GM12878 (cell line): ENCODE results near the gene SEC61A1. TPM values are rescaled to one million over a fixed set of nuclear protein-coding genes. Genes with fewer than 3 reads are reported as not detected.

Experiments used
- ATAC-seq: fragments of 200-7000 bp; cut with Tn5 transposase; 3 replicates; pipeline ENCODE4 v1.9.1; 2020; ENCODE audit warnings: mild to moderate bottlenecking, moderate library complexity
- BruUV-seq: library from RNA; stranded (reverse); fragments of 400-500 nt; replicated peaks from 2 replicates; lab custom pipeline; 2021; lab: Mats Ljungman, UMichigan
- CTCF ChIA-PET: fragments of 300-600 bp; sonication (Branson Sonifier 250); formaldehyde crosslinking; extraction: SDS; loops from one replicate; lab custom pipeline; 2021; ENCODE audit warnings: inconsistent platforms; lab: Yijun Ruan, JAX
- POLR2A ChIA-PET: fragments of 350-600 bp; formaldehyde crosslinking; extraction: SDS; loops from one replicate; lab custom pipeline; 2021; ENCODE audit warnings: inconsistent platforms; lab: Charles Lee
- RAD21 ChIA-PET: fragments of 300-600 bp; sonication (Branson Sonifier 250); formaldehyde crosslinking; loops from one replicate; lab custom pipeline; 2023; ENCODE audit warnings: antibody characterized with exemption; ENCODE audit not compliant: unreplicated experiment; lab: Charles Lee
- SMC1A ChIA-PET: fragments of 300-600 bp; sonication (Branson Sonifier 250); formaldehyde crosslinking; loops from one replicate; lab custom pipeline; 2023; ENCODE audit not compliant: unreplicated experiment, uncharacterized antibody; lab: Charles Lee
- DNase-seq: peaks from one replicate; pipeline ENCODE4 v3.0.0-alpha.2; 2011; ENCODE audit warnings: low read depth, low spot score
- FAIRE-seq: peaks from 3 replicates; lab custom pipeline; 2011; peaks lifted over from hg19 to GRCh38; lab: Jason Lieb, UNC
- H2AFZ ChIP-seq: 2 replicates; pipeline ENCODE4 v1.6.0; 2011; ENCODE audit warnings: low read depth, low read length, control low read depth; ENCODE audit not compliant: control insufficient read depth
- H3K27ac ChIP-seq: 2 replicates; pipeline ENCODE4 v1.5.1; 2011; ENCODE audit warnings: control low read depth; ENCODE audit not compliant: control insufficient read depth, insufficient read depth
- H3K27me3 ChIP-seq, 2 experiments: replicated peaks in 1 of 2; 2 replicates each; pipeline versions ENCODE4 v1.6.0 to v1.6.1; 2011; ENCODE audit warnings: low read length in 1 of 2; ENCODE audit not compliant: control insufficient read depth in 2 of 2, insufficient read depth in 2 of 2
- H3K36me3 ChIP-seq, 2 experiments: 2 replicates each; pipeline ENCODE4 v1.5.1; 2011; ENCODE audit warnings: low read length in 1 of 2; ENCODE audit not compliant: control insufficient read depth in 2 of 2, insufficient read depth in 2 of 2
- H3K4me1 ChIP-seq: 2 replicates; pipeline ENCODE4 v1.6.1; 2011; ENCODE audit warnings: mild to moderate bottlenecking, low read length, moderate library complexity, mixed read lengths; ENCODE audit not compliant: control insufficient read depth, insufficient read depth
- H3K4me2 ChIP-seq: 2 replicates; pipeline ENCODE4 v1.6.0; 2011; ENCODE audit warnings: control low read depth; ENCODE audit not compliant: control insufficient read depth, insufficient read depth
- H3K4me3 ChIP-seq: fragments of 200-600 bp; sonication (generic); 2 replicates; pipeline ENCODE4 v1.5.1; 2016
- H3K79me2 ChIP-seq: 2 replicates; pipeline ENCODE4 v1.6.0; 2011; ENCODE audit warnings: low read length; ENCODE audit not compliant: control insufficient read depth, insufficient read depth
- H3K9ac ChIP-seq: 2 replicates; pipeline ENCODE4 v1.8.0; 2011; ENCODE audit warnings: low read length, control low read depth, mixed read lengths; ENCODE audit not compliant: control insufficient read depth, insufficient read depth
- H3K9me3 ChIP-seq: replicated peaks from 3 replicates; pipeline ENCODE4 v1.5.1; 2011; ENCODE audit warnings: mild to moderate bottlenecking, low read length; ENCODE audit not compliant: control insufficient read depth, insufficient read depth
- H4K20me1 ChIP-seq: 2 replicates; pipeline ENCODE4 v1.6.0; 2011; ENCODE audit not compliant: control insufficient read depth, insufficient read depth
- EP300 ChIP-seq, 2 experiments: fragments of 150-350 bp in 1 of 2; IDR thresholded peaks; 2 replicates each; pipeline ENCODE4 v1.6.1; 2011 to 2012; ENCODE audit warnings: low read depth in 2 of 2, low read length in 2 of 2, borderline replicate concordance in 1 of 2, improper control_type of control experiment in 1 of 2, inconsistent platforms in 1 of 2; ENCODE audit not compliant: control insufficient read depth in 1 of 2
- IKZF2 ChIP-seq, 2 experiments: fragments of 450-650 bp; IDR thresholded peaks; 2 replicates each; pipeline ENCODE4 v1.6.1; 2017; ENCODE audit warnings: mild to moderate bottlenecking in 2 of 2, moderate library complexity in 2 of 2
- MYB ChIP-seq: fragments of 150-350 bp; IDR thresholded peaks from 2 replicates; pipeline ENCODE4 v1.6.1; 2014; ENCODE audit warnings: mild to moderate bottlenecking, low read depth, low read length, borderline replicate concordance
- NBN ChIP-seq: fragments of 450-650 bp; IDR thresholded peaks from 2 replicates; pipeline ENCODE4 v1.6.1; 2016
- POLR2A ChIP-seq: IDR thresholded peaks from 2 replicates; pipeline ENCODE4 v1.6.1; 2011; ENCODE audit warnings: low read depth, mild to moderate bottlenecking, low read length
- ZNF24 ChIP-seq: fragments of 450-650 bp; IDR thresholded peaks from 2 replicates; pipeline ENCODE4 v1.6.1; 2017; ENCODE audit warnings: antibody characterized with exemption, mild to moderate bottlenecking
- WGBS: methylation state at CpG from one replicate; pipeline ENCODE4 v1.1.6; 2016; ENCODE audit warnings: low lambda C conversion rate; ENCODE audit not compliant: insufficient replicate concordance, insufficient coverage; ENCODE audit errors: missing lambda C conversion rate; 5-methylcytosine and 5-hydroxymethylcytosine counted together
- in situ Hi-C: fragments of 300-500 bp; cut with MboI; formaldehyde crosslinking; loops from 9 replicates; pipeline ENCODE4 v1.14.3; 2018; ENCODE audit warnings: mixed read lengths
- intact Hi-C: fragments of 100-400 bp; cut with micrococcal nuclease; formaldehyde crosslinking; loops from one replicate; pipeline ENCODE4 v1.14.2; 2022; ENCODE audit not compliant: unreplicated experiment
- polyA plus RNA-seq, 11 experiments: library from polyadenylated mRNA; depleted of rRNA in 4 of 11; unstranded in 6 of 11; stranded (reverse) in 5 of 11; fragments of >200 nt; fragmentation: Nextera tagmentation in 4 of 11; fragmentation: Illumina TruSeq in 1 of 11; extraction: Ambion mirVana in 4 of 11; extraction: Trizol in 1 of 11; gene quantifications; 1 replicate in 1 of 11; 2 replicates in 10 of 11; pipeline versions ENCODE4 v1.2.1 to v1.2.3, GENCODE V29; 2011 to 2016; ENCODE audit warnings: inconsistent platforms in 2 of 11, missing spikeins in 2 of 11, low read depth in 1 of 11
- total RNA-seq, 4 experiments: library from RNA; depleted of rRNA in 3 of 4; stranded (reverse); fragments of >200 nt in 3 of 4; fragmentation: Illumina TruSeq in 1 of 4; extraction: Trizol in 1 of 4; gene quantifications; 2 replicates each; pipeline versions ENCODE4 v1.2.1 to v1.2.3, GENCODE V29; 2013 to 2021
- TF ChIP-seq, protein P1 (sequence below): fragments of 450-650 bp; conservative IDR thresholded peaks from 2 replicates; pipeline ENCODE4 v1.6.1; 2017; ENCODE audit warnings: mild to moderate bottlenecking, moderate library complexity
- TF ChIP-seq, protein P2 (sequence below): fragments of 450-650 bp; IDR thresholded peaks from 2 replicates; pipeline ENCODE4 v1.6.1; 2016; ENCODE audit warnings: mild to moderate bottlenecking

SEC61A1 gene
- total and polyA plus RNA-seq, 10 of the 15 experiments (the other 5 are each of a cell fraction or from before 2014, with no cell fraction given) = 5.2 to 265 (median 142) TPM

DNA sequence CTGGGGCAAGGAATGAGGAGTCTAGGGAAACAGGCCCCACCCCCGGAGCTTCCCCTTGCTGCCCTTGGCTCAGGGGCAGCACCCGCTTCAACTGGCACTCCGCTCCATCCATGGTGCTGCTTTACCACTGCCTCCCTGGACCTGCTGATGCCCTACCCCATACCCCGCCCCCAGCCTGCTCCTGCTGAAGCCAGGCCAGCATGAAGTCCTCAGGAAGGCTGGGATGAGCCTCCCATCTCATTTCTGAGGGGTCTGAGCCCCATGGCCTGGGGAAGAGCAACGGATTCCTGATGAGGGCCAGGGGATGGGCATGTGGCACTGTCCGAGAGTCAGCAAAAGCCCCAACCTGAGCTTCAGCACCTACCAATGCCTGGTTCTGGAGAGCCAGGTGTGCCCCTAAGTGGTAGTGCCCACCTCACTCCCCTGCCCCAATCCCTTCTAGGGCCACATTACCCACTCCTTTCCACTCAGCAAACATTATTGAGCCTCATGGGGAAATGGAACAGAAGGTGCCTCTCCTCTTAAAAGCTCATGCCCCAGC, 21.0 kb downstream of the SEC61A1 start:
- Histone ChIP-seq H3K4me1 (peaks cover 4% of the 10 kb centered on the region), H3K79me2 (no peaks in the 10 kb centered on the region), H3K9ac (no peak overlapping the region), H3K9me3 (no peaks in the 10 kb centered on the region), H3K4me2 (no peak overlapping the region), H3K27me3 (no peaks in the 10 kb centered on the region), H4K20me1 (0 out of 2 replicates have a peak, but pooled peaks cover 3% of the 10 kb centered on the region), H3K27ac (no peak overlapping the region), H3K36me3 (peaks cover 32 to 36% of the 10 kb centered on the region in 2 experiments), H3K4me3 (no peak overlapping the region), H2AFZ (no peak overlapping the region)
- intact Hi-C loops = no loop called here
- POLR2A ChIA-PET = no interaction called here
- CTCF ChIA-PET = interaction anchor here (1.0 to 2.6 kb wide), 4 partner anchors 14 to 61 kb away, joined by 3 to 13 read pairs (median 4); no protein-coding TSS in a partner anchor
- ATAC-seq (no peak), DNase-seq (no peak), FAIRE-seq (no peak)
- BruUV-seq = no TSS peak
- RAD21 ChIA-PET = no interaction called here
- SMC1A ChIA-PET = interaction anchor here (0.9 to 1.1 kb wide), 2 partner anchors 8 to 20 kb away, joined by 3 read pairs; no protein-coding TSS in a partner anchor
- TF ChIP-seq ZNF24 (no peak), POLR2A (peak; percentile 55)
- TF ChIP-seq, protein P1, sequence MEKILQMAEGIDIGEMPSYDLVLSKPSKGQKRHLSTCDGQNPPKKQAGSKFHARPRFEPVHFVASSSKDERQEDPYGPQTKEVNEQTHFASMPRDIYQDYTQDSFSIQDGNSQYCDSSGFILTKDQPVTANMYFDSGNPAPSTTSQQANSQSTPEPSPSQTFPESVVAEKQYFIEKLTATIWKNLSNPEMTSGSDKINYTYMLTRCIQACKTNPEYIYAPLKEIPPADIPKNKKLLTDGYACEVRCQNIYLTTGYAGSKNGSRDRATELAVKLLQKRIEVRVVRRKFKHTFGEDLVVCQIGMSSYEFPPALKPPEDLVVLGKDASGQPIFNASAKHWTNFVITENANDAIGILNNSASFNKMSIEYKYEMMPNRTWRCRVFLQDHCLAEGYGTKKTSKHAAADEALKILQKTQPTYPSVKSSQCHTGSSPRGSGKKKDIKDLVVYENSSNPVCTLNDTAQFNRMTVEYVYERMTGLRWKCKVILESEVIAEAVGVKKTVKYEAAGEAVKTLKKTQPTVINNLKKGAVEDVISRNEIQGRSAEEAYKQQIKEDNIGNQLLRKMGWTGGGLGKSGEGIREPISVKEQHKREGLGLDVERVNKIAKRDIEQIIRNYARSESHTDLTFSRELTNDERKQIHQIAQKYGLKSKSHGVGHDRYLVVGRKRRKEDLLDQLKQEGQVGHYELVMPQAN = no peak
- in situ Hi-C loops = no loop called here
- WGBS = 88% methylated on average over 6 of the region's 6 CpGs

DNA sequence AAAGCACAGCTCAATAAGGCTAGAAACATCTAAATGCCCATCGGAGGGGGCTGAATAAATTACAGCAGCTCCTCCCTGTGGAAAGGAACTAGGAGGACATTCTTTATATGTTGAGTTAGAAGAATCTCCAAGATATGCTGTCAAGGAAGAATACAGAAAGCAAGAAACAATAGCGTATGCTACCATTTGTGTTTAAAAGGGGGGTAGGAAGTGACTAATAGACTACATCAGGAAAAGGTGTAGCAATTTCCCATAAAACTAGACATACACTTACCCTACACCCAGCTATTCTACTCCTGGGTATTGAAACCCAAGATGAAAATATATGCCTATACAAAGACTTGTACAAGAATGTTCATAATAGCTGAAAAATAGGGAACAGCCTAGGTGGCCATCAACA, 21.6 kb downstream of the SEC61A1 start:
- FAIRE-seq (no peak), DNase-seq (no peak), ATAC-seq (no peak)
- H2AFZ ChIP-seq = no peak overlapping the region
- POLR2A ChIA-PET = no interaction called here
- peaks cover 4% of the 10 kb centered on the region for H3K4me1 ChIP-seq
- in situ Hi-C loops (no loop called here), intact Hi-C loops (loop anchor here (2.0 kb wide), 1 partner anchor 59 kb away; no protein-coding TSS in a partner anchor)
- BruUV-seq = TSS peak; percentile 43
- H3K9ac ChIP-seq = no peak overlapping the region
- RAD21 ChIA-PET = no interaction called here
- CTCF ChIA-PET = interaction anchor here (0.9 to 2.6 kb wide), 5 partner anchors 15 to 60 kb away, joined by 3 to 13 read pairs (median 4); no protein-coding TSS in a partner anchor
- H3K4me2 ChIP-seq = no peak overlapping the region
- H3K36me3 ChIP-seq = peaks cover 28 to 33% of the 10 kb centered on the region in 2 experiments
- no peaks in the 10 kb centered on the region for H3K79me2 ChIP-seq
- H3K27me3 ChIP-seq = no peaks in the 10 kb centered on the region
- TF ChIP-seq MYB = no peak
- TF ChIP-seq, protein P2, sequence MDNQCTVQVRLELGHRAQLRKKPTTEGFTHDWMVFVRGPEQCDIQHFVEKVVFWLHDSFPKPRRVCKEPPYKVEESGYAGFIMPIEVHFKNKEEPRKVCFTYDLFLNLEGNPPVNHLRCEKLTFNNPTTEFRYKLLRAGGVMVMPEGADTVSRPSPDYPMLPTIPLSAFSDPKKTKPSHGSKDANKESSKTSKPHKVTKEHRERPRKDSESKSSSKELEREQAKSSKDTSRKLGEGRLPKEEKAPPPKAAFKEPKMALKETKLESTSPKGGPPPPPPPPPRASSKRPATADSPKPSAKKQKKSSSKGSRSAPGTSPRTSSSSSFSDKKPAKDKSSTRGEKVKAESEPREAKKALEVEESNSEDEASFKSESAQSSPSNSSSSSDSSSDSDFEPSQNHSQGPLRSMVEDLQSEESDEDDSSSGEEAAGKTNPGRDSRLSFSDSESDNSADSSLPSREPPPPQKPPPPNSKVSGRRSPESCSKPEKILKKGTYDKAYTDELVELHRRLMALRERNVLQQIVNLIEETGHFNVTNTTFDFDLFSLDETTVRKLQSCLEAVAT = no peak
- no peak for TF ChIP-seq EP300 (IDR thresholded peaks at IDR 0.05; ENCODE audit: borderline replicate concordance in 1 of 2, control insufficient read depth in 1 of 2, low read depth in 2 of 2, low read length in 2 of 2)
- TF ChIP-seq NBN = no peak
- TF ChIP-seq IKZF2 (IDR thresholded peaks at IDR 0.05) = no peak
- TF ChIP-seq, all 136 proteins: peak for 0
- Histone ChIP-seq H3K4me3 (no peak overlapping the region), H3K27ac (no peak overlapping the region), H4K20me1 (0 out of 2 replicates have a peak, but pooled peaks cover 3% of the 10 kb centered on the region), H3K9me3 (no peaks in the 10 kb centered on the region)
- SMC1A ChIA-PET = interaction anchor here (0.9 to 1.1 kb wide), 2 partner anchors 9 to 20 kb away, joined by 3 read pairs; no protein-coding TSS in a partner anchor
- 100% methylated on average over 2 of the region's 2 CpGs for WGBS
